Keratinocyte (primary cell): ENCODE data around the gene SRCIN1. TPM values are rescaled to one million over a fixed set of nuclear protein-coding genes. Genes with fewer than 3 reads are reported as not detected.
"Not testable (repeated sequence)": the region's sequence is repeated elsewhere in the genome, so short reads cannot be mapped to it uniquely, and the experiment has no call there.

ENCODE experiments used
- DNase-seq: peaks from one replicate; pipeline ENCODE4 v3.0.0-alpha.2; 2011; ENCODE audit warnings: low read depth, missing footprints, low spot score
- FAIRE-seq: peaks from 2 replicates; lab custom pipeline; 2011; peaks lifted over from hg19 to GRCh38; lab: Jason Lieb, UNC
- H2AFZ ChIP-seq: 2 replicates; pipeline ENCODE4 v1.6.0; 2012; ENCODE audit warnings: low read length, control low read depth, inconsistent platforms; ENCODE audit not compliant: control insufficient read depth
- H3K27ac ChIP-seq: 2 replicates; pipeline ENCODE4 v1.5.1; 2011; ENCODE audit warnings: low read length; ENCODE audit not compliant: control insufficient read depth, insufficient read depth
- H3K27me3 ChIP-seq: 3 replicates; pipeline ENCODE4 v1.6.0; 2011; ENCODE audit warnings: low read length; ENCODE audit not compliant: control insufficient read depth, insufficient read depth; ENCODE audit errors: extremely low read depth
- H3K36me3 ChIP-seq, 2 experiments: 2 replicates in 1 of 2; 3 replicates in 1 of 2; pipeline ENCODE4 v1.5.1; 2011; ENCODE audit warnings: low read length in 2 of 2, mild to moderate bottlenecking in 1 of 2; ENCODE audit not compliant: control insufficient read depth in 2 of 2, insufficient read depth in 2 of 2; ENCODE audit errors: extremely low read depth in 1 of 2
- H3K4me1 ChIP-seq: 3 replicates; pipeline ENCODE4 v1.5.1; 2011; ENCODE audit warnings: low read length; ENCODE audit not compliant: control insufficient read depth, insufficient read depth; ENCODE audit errors: extremely low read depth
- H3K4me2 ChIP-seq: 3 replicates; pipeline ENCODE4 v1.6.0; 2011; ENCODE audit warnings: low read depth, low read length; ENCODE audit not compliant: control insufficient read depth, insufficient read depth; ENCODE audit errors: extremely low read depth
- H3K4me3 ChIP-seq, 3 experiments: fragments of 200-600 bp in 1 of 3; sonication (generic) in 1 of 3; 2 replicates in 2 of 3; 3 replicates in 1 of 3; pipeline ENCODE4 v1.5.1; 2011 to 2016; ENCODE audit warnings: low read length in 3 of 3, mild to moderate bottlenecking in 3 of 3, control low read depth in 2 of 3, inconsistent platforms in 1 of 3, low read depth in 1 of 3, mixed read lengths in 1 of 3, mixed run types in 1 of 3, moderate library complexity in 1 of 3; ENCODE audit not compliant: control insufficient read depth in 2 of 3, insufficient read depth in 2 of 3; ENCODE audit errors: extremely low read depth in 1 of 3
- H3K79me2 ChIP-seq: 2 replicates; pipeline ENCODE4 v1.6.0; 2012; ENCODE audit warnings: low read length; ENCODE audit not compliant: control insufficient read depth, insufficient read depth
- H3K9ac ChIP-seq: 3 replicates; pipeline ENCODE4 v1.6.0; 2011; ENCODE audit warnings: low read length; ENCODE audit not compliant: control insufficient read depth, insufficient read depth; ENCODE audit errors: extremely low read depth
- H3K9me1 ChIP-seq: 3 replicates; pipeline ENCODE4 v1.6.0; 2011; ENCODE audit warnings: low read length; ENCODE audit not compliant: control insufficient read depth, insufficient read depth; ENCODE audit errors: extremely low read depth
- H3K9me3 ChIP-seq: 2 replicates; pipeline ENCODE4 v1.5.1; 2012; ENCODE audit warnings: low read depth, low read length; ENCODE audit not compliant: control insufficient read depth
- H4K20me1 ChIP-seq: 3 replicates; pipeline ENCODE4 v1.6.0; 2011; ENCODE audit warnings: low read length; ENCODE audit not compliant: control insufficient read depth, insufficient read depth; ENCODE audit errors: extremely low read depth
- EZH2 ChIP-seq: IDR thresholded peaks from one replicate; pipeline ENCODE4 v1.6.1; 2012; ENCODE audit warnings: inconsistent platforms, mild to moderate bottlenecking, low read length, moderate library complexity
- dilution Hi-C: fragments of 300-500 bp; cut with MboI; formaldehyde crosslinking; loops from one replicate; pipeline ENCODE4 v1.7.0; 2020; ENCODE audit warnings: low sequenced_read_pairs; ENCODE audit not compliant: extremely low pct_ligation_motif_present
- polyA plus RNA-seq, 5 experiments: library from polyadenylated mRNA; depleted of rRNA in 3 of 5; stranded (reverse) in 3 of 5; stranded (forward) in 1 of 5; unstranded in 1 of 5; fragments of >200 nt; gene quantifications; 1 replicate in 1 of 5; 2 replicates in 3 of 5; 3 replicates in 1 of 5; pipeline versions ENCODE4 v1.2.1 to v1.2.3, GENCODE V29; 2011 to 2012; ENCODE audit warnings: missing spikeins in 2 of 5, low read depth in 1 of 5, low replicate concordance in 1 of 5

Gene SRCIN1
- polyA plus RNA-seq, 1 donor (not counting 4 experiments of a cell fraction or from before 2014, with no cell fraction given), result 0.37 TPM

DNA sequence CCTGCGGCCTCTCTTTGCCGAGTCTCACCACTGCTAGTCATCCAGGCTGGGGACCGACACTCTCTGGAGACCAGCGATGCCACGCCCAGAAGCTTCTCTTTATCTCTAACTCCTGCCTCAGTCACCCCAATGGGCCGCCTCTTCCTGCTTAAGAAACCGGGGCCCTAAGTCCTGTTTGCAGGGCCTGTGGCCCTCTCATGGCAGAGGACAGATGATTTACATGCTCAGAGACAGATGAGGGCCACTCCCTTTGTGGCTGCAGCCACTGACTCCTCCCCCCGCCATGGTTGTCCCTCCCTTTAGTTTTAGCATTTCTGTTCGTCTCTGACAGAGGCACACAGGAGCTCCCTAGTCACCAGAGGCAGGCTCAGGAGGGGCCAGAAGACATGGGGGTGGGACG is 106.5 kb downstream of the SRCIN1 start:
- FAIRE-seq, result not testable (repeated sequence)

DNA sequence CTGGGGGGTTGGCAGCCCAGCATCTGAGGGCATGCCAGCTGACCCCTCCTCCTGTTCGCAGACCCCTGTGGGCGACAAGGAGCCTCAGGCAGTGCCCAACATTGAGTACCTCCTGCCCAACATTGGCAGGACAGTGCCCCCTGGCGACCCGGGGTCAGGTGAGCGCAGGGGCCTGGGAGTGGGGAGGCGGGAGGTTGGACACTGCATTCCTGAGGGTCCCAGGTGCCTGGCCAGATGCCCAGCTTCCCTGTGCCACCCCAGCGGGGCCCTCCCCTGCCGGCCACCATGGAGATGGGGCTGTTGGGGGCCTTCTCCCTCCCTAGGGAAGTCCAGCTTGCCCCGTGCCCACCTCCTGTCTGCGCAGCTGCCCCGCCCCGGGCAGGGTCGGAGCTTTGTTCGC is 107.4 kb downstream of the SRCIN1 start:
- H3K9me3 ChIP-seq, result no peaks in the 10 kb centered on the region
- no peaks in the 10 kb centered on the region for H3K79me2 ChIP-seq
- no peak overlapping the region for H3K27ac ChIP-seq
- no peak overlapping the region for H3K4me3 ChIP-seq
- DNase-seq (no peak), FAIRE-seq (no peak)
- no peak overlapping the region for H3K9ac ChIP-seq
- no peak overlapping the region for H2AFZ ChIP-seq
- no peak for TF ChIP-seq EZH2
- dilution Hi-C loops, result no loop called here
- H3K9me1 ChIP-seq, result no peaks in the 10 kb centered on the region
- peaks cover 8 to 13% of the 10 kb centered on the region in 2 experiments for H3K36me3 ChIP-seq
- no peaks in the 10 kb centered on the region for H4K20me1 ChIP-seq
- H3K4me1 ChIP-seq, result no peaks in the 10 kb centered on the region
- no peaks in the 10 kb centered on the region for H3K27me3 ChIP-seq
- no peak overlapping the region for H3K4me2 ChIP-seq

More for the DNA sequence above, 106.5 kb downstream of the SRCIN1 start:
- H3K9ac ChIP-seq, DNase-seq, H3K36me3 ChIP-seq, H4K20me1 ChIP-seq, H3K27ac ChIP-seq, H3K27me3 ChIP-seq, H3K79me2 ChIP-seq, H3K9me3 ChIP-seq, H3K4me3 ChIP-seq, dilution Hi-C loops, H3K4me1 ChIP-seq, H3K9me1 ChIP-seq, H2AFZ ChIP-seq, H3K4me2 ChIP-seq: not testable (repeated sequence)

DNA sequence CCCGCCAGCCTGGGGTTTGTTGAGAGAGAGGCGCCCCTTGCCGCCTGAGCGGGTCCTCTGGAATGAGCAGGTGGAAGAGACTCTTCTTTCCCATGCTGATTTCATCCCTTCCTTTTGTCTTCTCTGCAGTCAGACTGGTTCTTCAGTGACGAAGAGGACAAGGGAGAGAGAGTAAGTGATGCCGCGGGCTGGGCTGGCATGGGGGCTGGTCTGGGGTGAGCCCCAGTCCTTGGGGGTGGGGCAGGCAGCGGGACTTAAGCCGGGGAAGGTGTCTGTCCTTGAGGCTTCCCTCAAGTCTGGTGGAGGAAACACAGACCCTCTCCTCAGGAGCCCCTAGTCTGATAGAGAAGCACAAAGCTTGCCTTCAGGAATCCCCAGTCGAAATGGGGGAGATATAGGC is 108.1 kb downstream of the SRCIN1 start:
- dilution Hi-C loops, H3K4me3 ChIP-seq, H3K27me3 ChIP-seq, H3K9me1 ChIP-seq, H3K27ac ChIP-seq, H2AFZ ChIP-seq, H3K4me1 ChIP-seq, H4K20me1 ChIP-seq, DNase-seq, FAIRE-seq, H3K4me2 ChIP-seq, H3K9me3 ChIP-seq, H3K79me2 ChIP-seq, H3K9ac ChIP-seq: not testable (repeated sequence)
- peaks cover 10 to 19% of the 10 kb centered on the region in 2 experiments for H3K36me3 ChIP-seq

DNA sequence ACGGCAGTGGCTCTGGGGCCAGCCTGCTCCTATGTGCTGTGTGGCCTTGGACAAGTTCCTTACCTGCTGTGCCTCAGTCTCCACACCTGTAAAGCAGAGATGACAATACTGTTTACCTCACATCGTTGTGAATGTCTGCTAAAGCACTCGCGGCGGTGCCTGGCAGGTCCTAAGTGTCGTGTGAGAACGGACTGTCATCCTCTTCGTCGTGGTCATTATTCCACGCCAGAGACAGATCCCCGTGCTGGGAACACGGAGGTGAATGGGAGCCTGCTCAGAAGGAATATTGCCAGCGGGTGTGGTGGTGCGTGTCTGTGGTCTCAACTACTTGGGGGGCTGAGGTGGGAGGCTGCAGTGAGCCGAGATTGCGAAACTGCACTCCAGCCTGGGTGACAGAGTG is 111.6 kb downstream of the SRCIN1 start:
- H3K36me3 ChIP-seq, result peaks cover 17 to 22% of the 10 kb centered on the region in 2 experiments
- dilution Hi-C loops, H3K4me2 ChIP-seq, H3K79me2 ChIP-seq, H4K20me1 ChIP-seq, H3K9ac ChIP-seq, H3K4me3 ChIP-seq, H3K4me1 ChIP-seq, H3K9me3 ChIP-seq, DNase-seq, H3K9me1 ChIP-seq, H2AFZ ChIP-seq, FAIRE-seq, H3K27ac ChIP-seq, H3K27me3 ChIP-seq: not testable (repeated sequence)
